GM19025 (cell line): Measurements from ENCODE around the gene TCF4.

ENCODE experiments used
- ATAC-seq: cut with Tn5 transposase; IDR thresholded peaks from one replicate; pipeline ENCODE4 v1.9.1; 2021; ENCODE audit warnings: mild to moderate bottlenecking, low read depth, moderate library complexity; ENCODE audit not compliant: unreplicated experiment

The TCF4 gene

DNA sequence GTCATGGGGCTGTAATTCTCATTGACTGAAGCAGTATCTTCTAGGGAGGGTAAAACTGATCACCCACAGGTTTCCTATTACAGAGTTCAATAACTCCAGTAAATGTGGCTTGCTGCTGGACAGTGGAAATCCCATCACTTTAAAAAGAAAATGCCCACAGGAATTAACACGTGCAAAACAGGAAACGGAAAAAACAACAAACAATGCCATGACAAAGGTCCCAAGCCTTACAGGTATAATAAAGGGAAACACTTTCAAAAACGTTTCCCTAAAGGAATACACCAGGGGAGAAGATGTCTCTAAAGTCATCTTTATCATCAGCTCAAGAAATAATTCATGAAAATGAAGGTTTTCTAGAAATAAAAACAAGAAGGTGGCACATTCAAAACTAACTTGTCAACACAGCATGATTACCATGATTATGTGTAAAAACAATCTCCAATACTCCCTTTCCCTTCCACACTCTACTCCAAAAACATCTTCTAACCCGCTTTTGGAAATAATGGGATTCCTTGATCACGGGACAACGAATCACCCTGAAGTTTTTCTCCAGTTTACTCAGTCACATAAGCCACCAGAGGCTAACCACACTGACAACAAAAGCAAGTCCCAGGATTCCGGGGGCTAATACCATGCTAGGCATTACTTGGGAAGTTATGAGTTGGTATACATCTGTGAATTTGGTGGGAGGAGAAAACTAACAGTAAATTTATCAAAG lies 167.9 kb downstream of the TCF4 start:
- ATAC-seq, result no peak

DNA sequence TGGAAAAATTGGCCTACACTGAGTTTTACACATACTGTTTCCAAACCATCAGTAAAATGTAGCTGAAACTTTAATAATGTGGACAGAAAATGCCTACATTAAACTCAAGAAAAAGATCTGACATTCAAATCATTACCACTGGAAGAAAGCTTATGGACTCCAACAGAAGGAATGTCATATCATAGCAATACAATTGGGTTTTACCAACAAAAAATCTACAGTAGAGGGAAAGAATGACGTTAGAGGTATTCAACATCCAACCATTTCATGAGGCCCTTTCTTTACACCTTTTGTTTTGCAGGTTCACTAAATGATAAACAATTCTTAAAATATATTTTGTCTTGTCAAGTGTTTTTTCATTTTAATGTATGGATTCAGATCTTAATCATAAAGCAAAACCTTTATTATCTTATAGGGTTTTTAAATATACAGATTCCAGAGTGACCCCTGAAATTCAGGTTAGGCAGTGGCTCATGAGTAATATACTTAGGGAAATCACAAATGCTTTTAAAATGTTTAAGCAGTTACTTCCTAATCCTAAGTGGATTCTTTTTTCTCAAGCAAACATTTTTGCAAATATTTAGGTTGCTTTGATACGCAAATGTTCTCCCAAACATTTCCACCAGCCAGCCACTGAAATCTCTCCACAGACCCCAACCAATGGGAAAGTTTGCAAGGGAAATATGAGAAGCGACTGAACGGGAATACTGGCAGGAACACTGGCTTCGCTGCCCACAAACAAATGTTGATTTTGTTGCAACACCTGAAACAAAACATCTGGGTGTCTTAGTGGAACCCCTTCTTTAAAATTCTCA lies 168.7 kb downstream of the TCF4 start:
- no peak for ATAC-seq

DNA sequence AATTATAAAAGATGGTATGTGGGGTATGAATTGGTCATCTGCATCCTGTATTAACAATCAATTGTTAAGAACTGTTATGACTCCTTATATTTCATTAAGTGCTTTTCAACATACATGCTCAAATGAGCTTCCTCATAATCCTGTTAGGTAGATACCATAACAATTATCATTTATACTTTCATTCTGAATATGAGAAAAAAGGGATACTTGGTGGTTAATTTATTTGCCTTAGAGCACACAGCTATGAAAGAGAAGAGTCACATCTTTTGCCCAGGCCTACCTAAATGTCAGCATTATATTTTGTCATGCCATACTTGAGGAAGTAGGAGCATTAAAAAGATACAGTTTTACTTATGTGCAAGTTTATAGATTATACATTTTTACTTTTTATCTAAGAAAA lies 169.6 kb downstream of the TCF4 start:
- no peak for ATAC-seq

DNA sequence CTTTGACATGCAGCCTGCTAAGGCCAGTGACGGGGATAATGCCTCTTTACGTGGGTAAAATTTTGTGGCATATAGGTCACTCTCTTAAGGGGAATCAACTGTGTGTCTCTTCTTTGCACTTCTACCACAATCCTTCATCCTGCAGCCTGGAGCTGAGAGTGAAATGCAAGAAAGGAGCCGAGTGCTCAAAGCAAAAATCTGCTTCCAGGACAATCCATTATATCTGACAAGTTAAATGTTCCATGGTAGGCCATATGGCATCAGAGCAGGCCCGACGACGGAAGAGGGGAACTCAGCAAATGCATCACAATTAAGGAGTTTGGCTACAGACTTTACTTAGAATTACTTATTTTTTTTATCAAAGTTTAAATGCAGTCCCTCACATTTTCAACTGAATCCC lies 171.2 kb downstream of the TCF4 start:
- no peak for ATAC-seq

DNA sequence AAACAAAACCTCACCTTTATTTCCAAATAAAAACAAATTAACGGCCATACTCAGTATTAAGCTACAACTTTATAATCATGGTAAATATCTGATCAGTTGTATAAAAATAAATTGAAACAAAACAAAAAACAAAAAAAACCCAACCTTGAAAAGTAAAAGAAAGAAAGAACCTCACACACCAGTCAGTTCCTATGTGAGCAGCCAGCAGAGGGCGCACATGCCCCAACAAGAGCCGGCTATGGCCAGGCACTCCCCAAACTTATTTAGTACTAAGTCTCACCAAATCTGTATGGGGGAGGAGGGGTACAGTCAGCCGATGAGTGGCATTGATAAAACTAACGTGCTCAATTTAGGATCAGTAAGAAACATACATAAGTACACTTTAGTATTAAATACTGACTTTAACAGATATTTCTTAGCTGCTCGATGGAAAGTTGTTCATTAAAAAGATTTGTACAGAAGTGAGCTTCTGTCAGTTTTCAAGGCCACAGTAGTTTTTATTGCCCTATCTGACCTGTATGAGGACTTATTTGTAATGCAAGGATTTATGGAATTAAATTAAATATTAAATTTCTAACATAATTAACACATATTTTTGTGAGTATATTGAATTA lies 172.6 kb downstream of the TCF4 start:
- ATAC-seq, result no peak

DNA sequence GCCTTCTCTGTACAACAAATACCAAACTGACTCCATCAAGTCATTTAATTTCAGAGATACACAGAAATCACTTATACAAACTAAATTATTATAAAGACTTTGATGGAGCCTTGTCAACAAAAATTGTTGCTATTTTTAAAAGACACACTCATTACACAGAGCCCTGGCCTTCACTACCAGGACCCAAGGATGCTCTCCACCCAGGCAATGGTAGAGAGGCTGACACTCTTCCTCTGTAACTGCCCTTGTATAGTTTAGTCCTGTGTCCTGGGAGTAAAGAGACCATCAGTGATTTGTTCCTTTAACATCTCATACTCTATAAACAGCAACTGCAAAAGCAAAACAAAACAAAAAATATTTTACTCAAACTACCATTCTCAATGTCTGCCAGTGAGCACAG lies 173.5 kb downstream of the TCF4 start:
- no peak for ATAC-seq

DNA sequence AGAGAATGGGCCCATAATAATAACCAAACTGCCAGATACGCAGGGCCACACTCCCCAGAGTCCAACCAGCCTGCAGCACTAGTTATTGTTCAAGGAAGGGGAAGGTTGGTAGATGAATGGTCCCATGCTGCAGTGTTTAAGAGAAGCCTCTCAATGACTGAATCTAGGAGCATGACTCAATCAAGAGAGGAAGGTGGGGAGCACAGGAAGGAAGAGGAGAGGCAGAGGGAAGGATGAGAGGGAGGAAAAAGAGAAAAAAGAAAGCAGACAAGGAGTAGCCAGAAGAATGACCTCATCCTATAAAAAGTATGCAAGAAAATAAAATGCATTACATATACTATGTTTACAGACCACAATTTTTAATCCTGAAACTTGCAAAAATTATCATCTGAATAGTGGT lies 174.5 kb downstream of the TCF4 start:
- ATAC-seq, result no peak

DNA sequence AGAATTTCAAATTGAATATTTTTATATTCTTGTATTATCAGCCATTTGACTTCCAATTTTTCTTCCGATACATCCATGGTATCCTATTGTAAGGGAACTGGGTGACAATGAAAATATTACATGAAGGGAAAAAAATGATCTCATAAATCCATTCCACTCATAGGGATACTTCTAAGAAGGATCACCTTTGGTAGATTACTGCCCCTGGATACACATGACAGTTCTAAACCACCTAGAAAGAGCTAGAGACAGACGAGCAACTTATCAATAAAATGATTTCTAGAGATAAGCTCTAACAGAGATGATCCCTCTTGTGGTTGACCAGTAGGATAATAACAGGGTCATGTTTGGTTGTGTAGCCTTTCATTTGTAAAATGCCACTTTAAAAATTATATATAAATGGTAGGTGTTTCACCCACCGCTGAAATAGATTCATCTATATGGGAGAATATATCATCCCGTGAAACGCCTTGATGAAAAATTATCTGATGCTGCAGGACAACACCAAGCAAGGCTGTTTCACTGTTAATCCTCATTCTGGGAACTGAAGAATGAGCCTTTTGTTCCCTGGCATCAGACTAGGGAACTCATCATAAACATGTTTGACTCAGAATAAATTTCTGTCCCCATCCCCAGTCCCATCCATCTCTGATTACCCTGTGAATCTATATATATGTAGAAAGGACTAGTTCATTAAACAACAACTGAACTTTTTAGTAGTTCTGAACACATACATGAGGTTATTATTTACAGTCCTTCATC lies 180.0 kb downstream of the TCF4 start:
- no peak for ATAC-seq

DNA sequence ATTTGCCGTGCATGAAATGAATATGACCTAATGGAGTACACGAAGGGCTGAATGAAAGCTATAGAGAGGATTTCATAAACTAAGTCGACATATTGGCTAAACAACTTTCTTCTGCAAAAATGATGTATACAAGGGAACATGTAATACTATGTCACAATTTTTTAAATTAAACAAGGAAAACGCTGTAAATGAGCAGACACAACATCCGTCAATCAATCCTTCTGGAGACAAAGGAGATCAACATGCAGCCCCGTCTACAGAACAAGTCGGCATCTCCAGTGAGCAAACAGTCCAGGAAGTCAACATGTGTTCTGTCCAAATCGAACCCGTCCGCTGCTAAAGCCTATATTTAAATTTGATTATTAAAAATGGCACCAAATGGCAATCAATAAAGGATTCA lies 180.8 kb downstream of the TCF4 start:
- no peak for ATAC-seq

DNA sequence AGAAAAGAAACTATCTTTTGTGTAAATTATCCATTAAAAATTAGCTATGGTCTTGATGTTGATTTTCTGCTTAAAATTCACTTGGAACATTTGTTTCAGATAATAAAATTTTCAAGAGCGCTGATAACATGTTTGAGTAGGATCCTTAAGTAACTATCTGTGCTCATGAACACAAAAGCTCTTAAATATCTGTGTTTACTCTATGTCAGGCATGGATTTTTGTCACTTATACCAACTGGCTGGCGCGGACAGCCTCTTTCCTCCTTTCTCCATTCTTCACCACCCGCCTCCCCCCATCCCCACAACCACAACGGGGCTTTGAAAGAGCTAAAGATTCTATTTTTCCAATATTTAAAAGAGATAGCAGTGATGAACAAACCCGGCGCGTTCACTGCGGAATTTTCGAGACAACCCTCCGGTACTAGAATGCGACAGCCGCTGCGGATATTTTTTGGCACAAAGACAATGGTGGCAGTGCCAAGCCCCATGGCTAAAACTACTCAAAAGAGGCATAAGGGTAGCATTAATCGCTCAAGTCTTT lies 181.5 kb downstream of the TCF4 start:
- no peak for ATAC-seq

DNA sequence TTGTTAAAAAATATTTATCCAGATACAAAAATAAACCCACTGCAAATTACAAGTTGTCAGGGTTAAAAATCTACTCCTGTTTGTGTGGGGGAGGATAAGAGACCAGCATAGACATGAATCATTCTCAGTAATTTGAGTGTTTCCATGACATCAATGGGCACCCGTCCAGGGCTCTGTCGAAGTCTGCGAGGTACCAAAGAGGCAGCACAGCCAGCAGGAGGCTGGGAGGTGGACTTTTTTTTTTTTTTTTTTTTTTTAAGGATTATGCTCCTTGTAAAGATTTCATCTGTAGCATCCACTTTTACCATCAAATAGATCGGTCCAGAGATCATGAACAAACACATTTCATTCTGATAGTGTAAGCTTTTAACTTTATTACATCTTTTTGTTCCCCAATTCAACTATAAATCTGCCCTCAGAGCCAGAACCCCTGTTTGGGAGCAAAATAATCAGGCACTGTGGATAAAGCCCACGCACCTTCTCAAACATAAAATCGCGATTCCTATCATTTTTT lies 182.0 kb downstream of the TCF4 start:
- no peak for ATAC-seq

DNA sequence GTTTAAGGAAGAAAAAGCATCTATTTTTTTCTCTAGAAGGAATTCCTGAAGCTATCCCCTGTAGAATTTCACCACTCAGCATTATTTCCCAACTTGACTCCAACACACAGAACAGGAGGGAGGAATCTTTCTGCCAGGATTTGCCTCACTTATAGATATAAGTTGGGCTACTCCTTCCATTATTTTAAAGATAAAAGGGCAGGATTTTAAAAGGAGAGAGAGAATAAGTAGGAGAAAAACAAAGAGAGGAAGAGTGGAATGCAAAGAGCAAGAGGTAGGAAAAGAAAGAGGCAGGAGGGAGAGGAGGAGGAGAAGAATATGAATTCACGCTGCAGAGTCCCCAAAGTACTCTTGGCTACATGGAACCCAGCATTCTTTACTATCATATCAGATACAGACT lies 182.5 kb downstream of the TCF4 start:
- ATAC-seq, result no peak

DNA sequence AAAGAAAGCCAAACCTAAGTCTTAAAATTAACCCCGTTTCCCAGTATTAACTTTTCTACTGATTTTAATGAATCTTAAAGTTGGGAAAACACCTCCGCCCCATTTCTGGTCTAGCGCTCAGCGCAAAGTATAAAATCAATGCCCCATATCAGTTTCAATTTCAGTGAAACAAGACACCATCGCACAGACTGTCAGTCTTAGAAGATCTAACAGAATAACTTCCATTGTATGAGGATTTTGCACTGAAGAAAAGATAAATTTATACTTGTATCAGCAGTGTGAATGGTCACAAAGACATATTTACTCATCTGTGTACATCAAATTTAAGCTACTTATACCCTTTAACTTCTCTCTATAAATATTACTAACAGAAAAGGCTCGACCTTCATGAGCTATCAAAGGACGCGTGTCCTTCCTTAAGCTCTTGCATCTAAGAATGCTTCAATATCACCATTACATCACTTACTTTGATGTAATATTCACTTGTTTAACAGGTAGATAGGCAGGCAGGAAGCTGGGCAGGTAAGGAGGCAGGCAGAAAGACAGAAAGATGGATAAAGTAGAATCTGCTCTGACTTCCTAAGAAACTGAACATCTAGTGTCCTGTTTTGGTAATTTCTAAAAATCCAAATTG lies 183.0 kb downstream of the TCF4 start:
- ATAC-seq, result no peak

DNA sequence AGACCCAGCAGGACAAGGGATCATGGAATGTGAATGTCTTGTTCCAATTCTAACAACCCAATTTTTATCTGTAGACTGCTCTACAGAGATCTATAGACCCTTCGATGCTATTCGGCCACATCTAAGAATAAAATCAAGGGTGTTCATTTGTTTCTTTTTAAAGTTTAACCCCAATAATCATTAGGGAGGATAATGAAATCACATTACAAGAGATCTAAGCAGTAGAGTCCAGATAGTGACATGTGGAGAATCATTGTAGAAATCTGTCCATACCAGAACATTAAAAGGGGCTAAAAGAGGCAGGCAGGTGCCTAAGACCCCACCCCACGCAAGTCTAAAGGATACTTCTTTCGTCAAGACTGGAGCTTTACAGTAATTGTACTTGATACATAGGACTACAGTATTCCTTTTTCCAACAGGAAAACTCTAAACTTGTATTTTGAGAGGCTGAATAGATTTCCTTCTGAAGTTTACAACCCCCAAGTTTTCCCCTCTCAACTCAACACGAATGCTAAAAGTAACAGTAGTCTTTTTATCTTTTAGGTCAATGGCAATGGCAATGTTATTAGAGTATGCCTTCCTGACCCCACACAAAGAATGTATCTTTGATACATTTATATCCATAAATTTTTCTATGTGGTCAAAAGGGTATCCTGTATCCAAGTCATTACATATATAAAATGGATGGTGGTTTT lies 183.7 kb downstream of the TCF4 start:
- no peak for ATAC-seq

DNA sequence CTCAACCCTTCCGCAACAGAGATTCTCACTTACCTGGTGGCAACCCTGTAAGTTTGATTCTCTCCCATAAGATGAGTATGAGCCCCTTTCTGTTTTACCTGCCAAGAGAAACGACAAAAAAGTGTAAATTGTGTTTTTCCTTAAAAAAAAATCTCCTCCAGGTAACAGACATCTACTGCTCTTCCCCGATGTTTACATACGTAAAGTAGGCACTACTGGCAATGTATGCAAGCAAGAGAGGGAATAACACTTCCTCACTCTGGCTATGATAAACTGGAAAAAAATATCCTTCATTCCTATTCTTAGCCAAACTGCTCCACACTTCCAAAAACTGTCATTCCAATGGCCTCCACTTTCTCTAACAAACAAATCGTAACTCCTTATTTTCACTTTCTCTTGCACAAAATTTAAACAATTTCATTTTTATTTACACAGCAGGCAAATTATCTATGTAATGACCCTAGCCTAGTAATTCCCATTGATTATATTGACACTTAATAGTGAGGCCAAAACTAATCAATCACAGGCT lies 184.5 kb downstream of the TCF4 start:
- no peak for ATAC-seq

DNA sequence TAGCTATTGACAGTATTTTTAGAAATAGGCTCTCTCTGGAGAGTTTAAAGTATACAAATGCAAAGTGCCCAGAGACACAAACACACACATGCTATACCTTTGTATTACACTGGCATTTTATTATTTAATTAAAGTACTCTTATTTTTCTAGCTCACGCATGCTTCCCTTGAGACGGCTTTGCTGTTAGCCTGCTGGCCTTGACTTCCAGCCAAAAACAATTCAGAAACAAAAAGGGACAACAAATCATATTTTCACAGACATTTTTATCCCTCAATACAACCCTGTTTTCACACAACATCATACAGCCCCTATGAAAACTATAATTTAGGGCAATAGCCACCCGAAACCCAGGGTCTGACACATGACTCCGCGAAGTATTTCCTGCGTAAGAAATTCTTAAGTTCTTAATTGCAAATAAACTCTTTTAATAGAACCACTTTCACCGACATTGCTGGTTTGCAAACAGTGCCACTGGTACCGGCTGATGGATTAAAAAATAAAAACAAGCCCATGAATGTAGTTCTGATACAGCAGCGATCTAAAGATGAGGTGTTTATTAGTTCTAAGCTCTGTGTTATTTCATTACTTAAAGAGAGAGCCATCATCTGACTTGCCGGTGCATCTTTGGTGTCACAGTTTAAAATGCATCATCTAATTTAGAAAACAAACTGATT lies 185.1 kb downstream of the TCF4 start:
- ATAC-seq, result no peak

DNA sequence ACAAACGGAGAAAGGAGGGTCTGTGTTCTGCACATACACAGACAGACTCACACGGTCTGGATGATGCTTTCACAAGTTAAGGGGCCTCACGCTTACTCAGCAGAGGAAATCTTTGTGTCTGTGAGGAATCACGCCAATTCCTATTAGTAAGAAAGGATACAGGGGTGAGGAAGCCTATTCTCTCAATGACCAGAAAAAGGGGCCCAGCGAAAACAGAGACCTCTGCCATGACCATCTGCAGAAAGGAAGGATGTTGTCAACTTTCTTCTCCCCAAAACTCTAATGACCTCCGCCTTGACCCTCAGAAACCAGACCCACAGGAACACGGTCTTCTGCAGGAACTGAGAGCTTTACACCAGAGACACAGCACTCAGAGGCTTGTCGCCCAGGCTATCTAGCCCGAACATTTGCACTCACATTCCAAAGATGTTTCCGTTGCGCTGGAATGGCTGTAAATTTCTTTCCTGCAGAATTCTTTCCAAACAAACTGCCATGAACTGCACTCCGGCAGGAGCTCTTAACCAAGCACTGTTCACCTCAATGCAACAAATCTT lies 186.3 kb downstream of the TCF4 start:
- ATAC-seq, result no peak
